NT2/D1 (cell line): Measurements from ENCODE around the gene MED12.

Experiments used
- YY1 ChIP-seq: IDR thresholded peaks from 2 replicates; pipeline ENCODE4 v1.6.1; 2011; ENCODE audit not compliant: insufficient read length, insufficient read depth
- ZNF274 ChIP-seq: IDR thresholded peaks from 2 replicates; pipeline ENCODE4 v1.6.1; 2011; ENCODE audit warnings: mild to moderate bottlenecking, low read depth, low read length

DNA sequence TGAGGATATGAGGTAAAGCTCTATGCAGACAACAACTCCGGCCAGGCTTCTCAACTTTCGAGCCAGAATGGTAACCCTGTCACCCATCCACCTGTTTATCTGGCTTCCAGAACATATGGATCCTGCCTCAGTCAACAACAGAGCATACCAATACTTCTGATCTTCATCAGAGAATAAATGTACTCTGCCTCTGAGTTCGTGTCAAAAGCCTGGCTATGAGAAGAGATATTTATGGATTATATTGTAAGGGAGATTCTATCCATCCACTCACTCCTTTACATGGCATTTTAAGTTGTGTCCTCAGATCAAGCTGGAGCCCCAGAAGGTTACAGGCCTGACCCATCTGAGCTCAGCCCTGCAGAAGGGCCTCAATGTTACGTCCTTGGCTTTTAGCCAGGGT lies 32.5 kb upstream of the MED12 start:
- TF ChIP-seq ZNF274 (no peak), YY1 (no peak)
